Stimulated activated naive CD4-positive, alpha-beta T cell treated with Interleukin-2 at 50 U/mL for 16 hours (primary cell): ENCODE results near the gene CRYL1.

Experiments
- DNase-seq: peaks from one replicate; lab custom pipeline; 2025; lab: John Stamatoyannopoulos, UW

Gene CRYL1, protein sequence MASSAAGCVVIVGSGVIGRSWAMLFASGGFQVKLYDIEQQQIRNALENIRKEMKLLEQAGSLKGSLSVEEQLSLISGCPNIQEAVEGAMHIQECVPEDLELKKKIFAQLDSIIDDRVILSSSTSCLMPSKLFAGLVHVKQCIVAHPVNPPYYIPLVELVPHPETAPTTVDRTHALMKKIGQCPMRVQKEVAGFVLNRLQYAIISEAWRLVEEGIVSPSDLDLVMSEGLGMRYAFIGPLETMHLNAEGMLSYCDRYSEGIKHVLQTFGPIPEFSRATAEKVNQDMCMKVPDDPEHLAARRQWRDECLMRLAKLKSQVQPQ

DNA sequence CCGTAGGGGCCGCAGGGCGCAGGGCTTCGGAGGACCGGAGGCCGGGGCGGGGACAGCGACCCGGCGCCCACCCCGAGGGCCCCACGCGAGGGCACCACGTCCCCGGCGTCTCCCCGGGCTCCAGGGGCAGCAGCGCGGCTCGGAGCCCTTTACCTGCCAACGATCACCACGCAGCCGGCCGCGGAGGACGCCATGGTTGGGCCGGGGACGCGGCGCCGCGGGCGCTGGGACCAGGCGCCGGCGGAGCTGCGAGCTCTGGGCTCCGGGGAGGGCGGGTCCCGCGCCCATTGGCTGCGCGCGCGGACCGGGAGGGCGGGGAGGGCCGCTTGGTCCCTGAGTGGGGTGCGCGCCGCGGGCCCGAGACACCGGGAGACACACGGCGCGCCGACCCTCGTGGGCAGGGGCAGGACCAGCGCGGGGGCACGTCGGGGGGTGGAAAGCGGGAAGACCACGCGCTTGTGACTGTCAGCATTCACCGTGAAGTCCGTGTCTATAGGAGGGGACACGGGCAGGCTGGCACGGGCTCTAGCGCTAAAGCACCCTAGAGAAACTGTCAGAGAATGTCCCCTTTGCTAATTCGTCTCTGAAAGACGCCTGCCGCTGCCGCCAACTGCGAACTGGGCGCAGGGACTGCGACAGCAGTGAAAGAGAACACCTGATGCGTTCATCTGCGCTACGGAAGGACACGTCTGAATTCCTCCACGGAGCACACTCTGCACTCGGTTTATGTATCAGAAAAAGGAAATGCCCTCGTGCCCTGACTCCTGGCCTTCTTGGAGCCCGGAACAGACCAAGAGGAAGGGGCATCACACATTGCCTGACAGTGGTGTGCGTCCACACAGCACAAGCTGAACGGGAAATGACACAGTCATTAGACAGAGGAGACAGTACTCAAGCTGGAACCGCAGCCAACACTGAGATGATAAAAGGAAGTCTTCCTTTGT lies at the start of gene CRYL1:
TSS of gene CRYL1 (minus strand) at position 257 of the 944 bp plus-strand sequence. CDS start at position 194, 63 bp downstream.
- peak; percentile 70 for DNase-seq

- no peak for DNase-seq
Observed at GRCh38 chr13:20573636-20574035, 48.0 kb upstream of the CRYL1 start.

DNA sequence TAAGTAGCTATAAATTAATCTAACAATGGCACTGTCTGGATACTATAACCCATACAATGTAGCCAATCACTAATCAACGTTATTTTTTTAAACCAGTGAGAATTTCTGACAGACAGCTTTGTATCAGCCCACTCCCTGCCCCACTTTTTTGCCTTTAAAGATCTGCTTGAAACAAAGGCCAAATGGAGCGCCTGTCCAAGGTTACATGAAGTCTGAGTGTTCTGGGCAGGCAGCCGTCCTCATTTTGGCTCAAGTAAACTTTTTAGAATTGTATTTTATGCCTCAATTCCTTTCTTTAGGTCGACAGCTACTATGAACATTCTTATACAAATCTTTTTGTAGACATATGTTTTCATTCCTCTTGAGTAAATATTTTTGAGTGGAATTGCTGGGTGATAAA lies 47.5 kb upstream of the CRYL1 start:
- no peak for DNase-seq

GRCh38 chr13:20571676-20572075 lies 46.0 kb upstream of the CRYL1 start:
- DNase-seq = no peak

GRCh38 chr13:20570517-20570916 lies 44.9 kb upstream of the CRYL1 start:
- no peak for DNase-seq

GRCh38 chr13:20567881-20568528 lies 42.3 kb upstream of the CRYL1 start:
- DNase-seq = no peak

- peak; percentile 76 for DNase-seq
Observed at GRCh38 chr13:20566898-20567874, 41.5 kb upstream of the CRYL1 start, which contains the start of gene IFT88. IFT88 (plus strand) TSS chr13:20567157; CDS start chr13:20574386, 7,229 bp downstream.

- DNase-seq = no peak
Observed at GRCh38 chr13:20566468-20566897, 40.8 kb upstream of the CRYL1 start.

GRCh38 chr13:20565115-20565736 lies 39.6 kb upstream of the CRYL1 start:
- DNase-seq = peak; percentile 3

DNA sequence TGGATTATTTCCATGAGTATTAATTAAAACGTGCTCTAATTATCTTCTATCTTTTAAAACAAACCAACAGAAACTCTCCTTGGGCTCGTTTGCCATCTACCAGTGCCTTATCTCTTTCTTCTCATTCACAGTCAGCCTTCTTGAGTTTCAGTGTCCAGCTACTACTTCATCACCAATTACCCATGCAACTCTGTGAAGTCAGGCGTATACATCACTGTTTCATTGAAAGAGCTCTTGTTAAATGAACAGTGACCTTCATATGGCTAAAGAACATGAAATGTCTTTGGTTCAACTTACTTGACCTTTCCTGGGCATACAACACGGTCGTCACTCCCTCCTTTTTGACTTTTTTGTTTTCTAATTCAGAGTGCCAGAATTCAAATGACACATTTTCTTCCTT lies 36.1 kb upstream of the CRYL1 start:
- DNase-seq = no peak

GRCh38 chr13:20559659-20560356 lies 34.2 kb upstream of the CRYL1 start:
- no peak for DNase-seq

- no peak for DNase-seq
Observed at GRCh38 chr13:20558982-20559381, 33.3 kb upstream of the CRYL1 start.

GRCh38 chr13:20553311-20553710 lies 27.7 kb upstream of the CRYL1 start:
- DNase-seq = no peak

- DNase-seq = no peak
Observed at GRCh38 chr13:20550799-20551198, 25.1 kb upstream of the CRYL1 start.

DNA sequence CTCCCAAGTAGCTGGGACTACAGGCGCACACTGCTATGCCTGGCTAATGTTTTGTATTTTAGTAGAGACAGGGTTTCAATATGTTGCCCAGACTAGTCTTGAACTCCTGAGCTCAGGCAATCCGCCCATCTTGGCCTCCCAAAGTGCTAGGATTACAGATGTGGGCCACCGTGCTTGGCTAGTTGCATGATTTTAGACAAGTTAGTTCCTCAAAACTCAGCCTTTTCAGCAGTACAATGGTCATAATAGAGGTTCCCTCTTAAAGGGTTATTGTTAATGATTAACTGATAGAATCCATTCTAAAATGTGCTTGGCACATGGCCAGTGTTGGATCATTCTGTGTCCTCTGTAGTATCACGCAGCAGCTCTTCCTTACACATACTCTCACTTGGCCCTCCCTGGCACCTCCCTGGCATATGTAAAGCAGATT lies 21.8 kb upstream of the CRYL1 start:
- no peak for DNase-seq

DNA sequence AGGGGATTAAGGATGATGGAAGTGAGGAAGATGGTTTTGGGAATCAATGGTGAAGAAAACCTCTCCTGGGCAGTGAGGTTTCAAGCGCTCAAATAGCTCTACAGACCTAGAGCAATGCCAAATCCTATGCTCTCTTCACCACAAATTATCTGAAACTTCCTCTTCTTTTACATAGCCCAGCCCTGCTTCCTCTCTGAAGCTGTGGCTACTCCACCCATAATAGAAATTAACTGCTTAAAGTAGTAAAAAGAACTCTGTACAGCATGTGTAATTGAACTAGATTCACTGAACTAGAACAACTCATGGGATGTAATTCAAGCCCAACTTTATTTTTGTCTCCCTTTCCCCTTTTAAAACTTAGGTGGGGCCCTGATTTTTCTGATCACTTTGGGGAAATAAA lies 20.9 kb upstream of the CRYL1 start:
- DNase-seq = no peak

DNA sequence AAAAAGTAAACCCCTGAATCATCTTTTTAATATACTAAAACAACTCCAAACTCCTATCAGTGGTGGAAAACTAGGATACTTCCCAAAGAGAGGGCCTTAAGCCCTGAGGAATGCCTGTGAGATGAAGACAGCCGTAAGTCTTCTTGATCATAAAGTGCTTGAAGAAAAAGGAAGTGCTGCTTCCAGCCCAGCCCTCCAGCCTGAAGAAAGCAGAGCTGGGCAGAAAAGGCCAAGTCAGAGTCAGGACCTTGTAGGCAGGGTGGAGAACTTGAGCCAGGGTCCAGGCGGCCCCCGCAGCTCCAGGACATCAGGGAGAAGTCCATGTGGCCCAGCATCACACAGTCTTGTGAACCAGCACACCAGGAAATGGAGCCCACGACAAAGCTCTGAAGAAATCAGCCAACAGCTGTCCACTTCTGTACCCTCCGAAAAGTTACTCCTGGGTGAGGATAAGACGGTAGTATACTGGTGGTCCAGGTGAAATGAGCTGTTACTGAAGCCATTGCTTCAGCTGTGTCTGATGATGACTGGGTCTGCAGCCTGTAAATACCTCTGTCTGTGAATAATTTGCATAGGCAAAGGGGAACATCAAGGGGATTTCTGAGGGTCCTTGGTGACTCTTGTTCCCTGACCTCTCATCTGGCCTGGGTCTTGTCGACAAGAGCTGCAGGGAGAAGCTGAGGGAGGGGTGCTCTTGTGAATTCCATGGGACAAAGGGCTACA lies 18.7 kb upstream of the CRYL1 start:
- no peak for DNase-seq

GRCh38 chr13:20536992-20537391 lies 11.3 kb upstream of the CRYL1 start:
- no peak for DNase-seq

DNA sequence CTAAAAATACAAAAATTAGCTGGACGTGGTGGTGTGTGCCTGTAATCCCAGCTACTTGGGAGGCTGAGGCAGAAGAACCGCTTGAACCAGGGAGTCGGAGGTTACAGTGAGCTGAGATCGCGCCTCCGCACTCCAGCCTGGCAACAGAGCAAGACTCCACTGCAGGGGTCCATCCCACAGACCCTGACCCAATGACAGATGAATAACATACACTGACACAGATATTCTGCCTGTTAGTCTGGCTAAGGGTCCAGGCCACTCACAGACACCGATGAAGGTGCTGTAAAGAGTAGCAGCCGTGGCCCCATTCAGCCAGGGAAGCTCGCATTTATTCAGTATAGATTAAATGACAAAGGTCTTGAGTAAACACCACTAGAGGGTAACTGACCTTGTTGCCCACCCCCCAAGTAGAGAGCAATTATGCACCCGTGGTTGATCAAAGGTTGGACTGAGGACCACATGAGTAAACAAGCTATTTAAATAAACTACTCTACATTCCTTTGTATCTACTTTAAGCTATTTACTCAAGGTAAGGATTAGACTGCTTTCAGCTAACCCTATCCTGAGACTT lies 8.5 kb upstream of the CRYL1 start:
- DNase-seq = no peak
